ENCODE results near the gene ZNF415. TPM values are rescaled to one million over a fixed set of nuclear protein-coding genes. Genes with fewer than 3 reads are reported as not detected.

Gene ZNF415
- total RNA-seq, result 10 to 100 TPM; 43.8 to 63.8 TPM
- 42.5 TPM for polyA plus RNA-seq (ENCODE audit: insufficient read depth, low read depth, low replicate concordance)
- long read RNA-seq, donor 1, partial matches to known transcripts, result 5 of 12 reads
- long read RNA-seq, donor 1, other reads (novel, unspliced or antisense), result 0 of 12 reads
- long read RNA-seq, donor 2, partial matches to known transcripts, result 0 of 3 reads
- long read RNA-seq, donor 2, other reads (novel, unspliced or antisense), result 0 of 3 reads

DNA sequence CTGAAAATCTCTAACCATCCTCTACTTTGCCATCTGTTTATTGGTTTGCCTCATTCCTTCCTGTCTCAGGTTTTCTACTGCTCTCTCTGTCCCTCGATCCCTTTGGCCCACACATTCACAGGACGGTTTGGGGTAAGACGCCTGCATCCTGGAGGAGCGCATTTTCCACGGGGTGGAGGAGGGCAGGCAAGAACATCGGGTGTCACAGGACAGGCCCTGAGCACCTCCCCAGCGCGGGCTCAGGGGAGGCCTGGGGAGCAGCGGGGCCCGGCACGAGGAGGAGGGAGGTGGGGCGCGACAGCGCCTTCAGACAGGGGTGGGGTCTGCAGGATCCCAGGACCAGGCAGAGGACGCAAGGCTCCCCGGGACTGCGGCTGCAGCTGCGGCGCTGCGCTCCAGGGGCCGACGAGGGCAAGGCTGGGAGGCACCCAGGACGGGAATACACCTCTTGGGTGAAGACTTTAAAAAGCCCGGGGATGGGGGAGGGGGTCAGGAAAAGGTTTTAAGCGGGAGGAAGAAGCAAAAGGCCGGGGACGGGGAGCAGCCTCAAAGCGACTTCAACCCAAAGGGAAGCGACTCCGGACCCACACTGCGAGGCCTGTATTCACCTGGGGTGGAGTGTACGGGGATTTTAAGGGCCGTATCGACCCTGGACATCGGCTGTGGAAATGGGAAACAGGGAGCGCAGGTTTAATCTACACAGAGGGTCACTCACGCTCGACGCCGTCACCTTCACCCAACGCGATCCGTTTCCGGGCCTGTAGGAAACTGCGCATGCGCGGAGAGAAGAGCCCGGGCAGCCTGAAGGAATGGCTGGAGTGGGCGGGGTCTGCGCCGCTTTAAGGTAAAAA, at the start of gene ZNF415:
Gene ZNF415 (minus strand): TSS at position 770 of the 851 bp plus-strand sequence. CDS start 10,234 bp downstream, outside the sequence.
- no peaks in the 10 kb centered on the region for H3K9me3 ChIP-seq
- no peaks in the 10 kb centered on the region for H3K36me3 ChIP-seq (ENCODE audit: low read depth, missing control alignments)
- peak within 1 kb of the TSS; percentile 73 to 74 for H3K4me3 ChIP-seq
- 1% methylated on average over 32 to 50 of the region's 51 CpGs for WGBS, 2 donors
- peak; percentile 91 for DNase-seq
- intact Hi-C loops (cut with DNase I; ENCODE audit: low total_unique reads), result no loop called here
- TF ChIP-seq CTCF (IDR thresholded peaks at IDR 0.05) (no peak), POLR2A (IDR thresholded peaks at IDR 0.05) (no peak)
- H3K27me3 ChIP-seq, result no peaks in the 10 kb centered on the region
- H3K4me1 ChIP-seq, result peaks cover 9% of the 10 kb centered on the region
- peak within 1 kb of the TSS; percentile 3 to 70 for H3K27ac ChIP-seq

GRCh38 chr19:53182202-53182601, 49.5 kb upstream of the ZNF415 start:
- H3K36me3 ChIP-seq (ENCODE audit: low read depth, missing control alignments), result no peaks in the 10 kb centered on the region
- H3K4me3 ChIP-seq, result no peak overlapping the region
- no peaks in the 10 kb centered on the region for H3K9me3 ChIP-seq
- H3K4me1 ChIP-seq, result no peaks in the 10 kb centered on the region
- no peak overlapping the region for H3K27ac ChIP-seq
- TF ChIP-seq CTCF (IDR thresholded peaks at IDR 0.05) (no peak), POLR2A (IDR thresholded peaks at IDR 0.05) (no peak)
- DNase-seq, result no peak
- 93 to 97% methylated on average over 10 of the region's 10 CpGs for WGBS, 2 donors
- H3K27me3 ChIP-seq, result no peaks in the 10 kb centered on the region
- intact Hi-C loops (cut with DNase I; ENCODE audit: low total_unique reads), result no loop called here

DNA sequence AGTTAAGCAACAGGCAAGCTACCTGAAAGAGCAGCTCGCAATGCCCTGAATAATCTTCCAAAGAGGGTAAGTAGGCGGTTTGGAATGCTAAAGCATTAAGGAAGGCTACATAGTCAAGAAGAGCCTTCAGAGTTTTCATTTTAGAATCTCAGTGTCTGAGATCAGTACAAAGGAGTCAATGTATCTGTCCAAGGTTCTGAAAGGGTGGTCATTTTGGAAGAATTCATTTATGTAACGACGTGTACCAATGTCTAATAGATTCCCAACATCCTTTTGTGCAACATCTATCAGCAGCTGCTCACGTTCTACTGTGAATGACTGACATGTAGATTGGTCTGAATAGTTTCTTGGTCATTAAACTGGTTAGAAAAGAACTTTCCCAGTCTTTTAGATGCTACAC, 45.3 kb upstream of the ZNF415 start:
- TF ChIP-seq POLR2A (IDR thresholded peaks at IDR 0.05), result no peak
- no peak for TF ChIP-seq CTCF (IDR thresholded peaks at IDR 0.05)
- intact Hi-C loops (cut with DNase I; ENCODE audit: low total_unique reads), result no loop called here
- no peaks in the 10 kb centered on the region for H3K9me3 ChIP-seq
- no peak overlapping the region for H3K4me3 ChIP-seq
- no peaks in the 10 kb centered on the region for H3K4me1 ChIP-seq
- H3K27me3 ChIP-seq, result no peaks in the 10 kb centered on the region
- H3K27ac ChIP-seq, result no peak overlapping the region
- DNase-seq, result no peak
- H3K36me3 ChIP-seq (ENCODE audit: low read depth, missing control alignments), result no peaks in the 10 kb centered on the region
- WGBS, 2 donors, result 91 to 94% methylated on average over 5 of the region's 5 CpGs

- H3K4me1 ChIP-seq, result no peaks in the 10 kb centered on the region
- no peak overlapping the region for H3K27ac ChIP-seq
- no peak overlapping the region for H3K4me3 ChIP-seq
- no peak for TF ChIP-seq CTCF (IDR thresholded peaks at IDR 0.05)
- TF ChIP-seq POLR2A (IDR thresholded peaks at IDR 0.05), result no peak
- no peaks in the 10 kb centered on the region for H3K36me3 ChIP-seq (ENCODE audit: low read depth, missing control alignments)
- DNase-seq, result no peak
- H3K9me3 ChIP-seq, result no peaks in the 10 kb centered on the region
- 56 to 71% methylated on average over 4 of the region's 4 CpGs for WGBS, 2 donors
- intact Hi-C loops (cut with DNase I; ENCODE audit: low total_unique reads), result no loop called here
- H3K27me3 ChIP-seq, result no peaks in the 10 kb centered on the region
These were observed 40.2 kb upstream of the ZNF415 start for GRCh38 chr19:53172889-53173288.
